HepG2 (cell line): ENCODE measurements around the gene PYGO2. TPM values are rescaled to one million over a fixed set of nuclear protein-coding genes. Genes with fewer than 3 reads are reported as not detected.

Source experiments
- ATAC-seq: fragments of 200-7000 bp; cut with Tn5 transposase; 3 replicates; pipeline ENCODE4 v1.9.1; 2020; ENCODE audit warnings: mild to moderate bottlenecking, moderate library complexity
- BruUV-seq: library from RNA; stranded (reverse); fragments of 400-500 nt; replicated peaks from 2 replicates; lab custom pipeline; 2021; lab: Mats Ljungman, UMichigan
- CTCF ChIA-PET: fragments of 300-600 bp; formaldehyde crosslinking; extraction: SDS; loops from one replicate; lab custom pipeline; 2021; ENCODE audit warnings: low total read pairs, inconsistent platforms, low intra/inter-chr PET ratio; lab: Yijun Ruan, JAX
- POLR2A ChIA-PET: fragments of 350-600 bp; sonication (Branson Sonifier 250); formaldehyde crosslinking; loops from one replicate; lab custom pipeline; 2020; ENCODE audit warnings: antibody characterized with exemption, inconsistent platforms; lab: Yijun Ruan, JAX
- DNase-seq: peaks from one replicate; pipeline ENCODE4 v3.0.0-alpha.2; 2015; ENCODE audit warnings: low spot score
- FAIRE-seq: peaks from 3 replicates; lab custom pipeline; 2011; peaks lifted over from hg19 to GRCh38; lab: Jason Lieb, UNC
- H2AFZ ChIP-seq: one replicate; pipeline ENCODE4 v1.6.1; 2011; ENCODE audit warnings: low read length, inconsistent platforms
- H3K27ac ChIP-seq: fragments of 300-600 bp; 3 replicates; pipeline ENCODE4 v1.8.0; 2011; ENCODE audit warnings: mixed run types, mild to moderate bottlenecking, mixed read lengths, low read length, inconsistent platforms; ENCODE audit not compliant: insufficient read depth; ENCODE audit errors: extremely low read length
- H3K27me3 ChIP-seq, 2 experiments: fragments of 200-600 bp in 1 of 2; 2 replicates in 1 of 2; 3 replicates in 1 of 2; pipeline versions ENCODE4 v1.6.0 to v1.8.0; 2011; ENCODE audit warnings: low read length in 2 of 2, mild to moderate bottlenecking in 2 of 2, moderate library complexity in 2 of 2, inconsistent platforms in 1 of 2; ENCODE audit not compliant: insufficient read depth in 2 of 2, control insufficient read depth in 1 of 2
- H3K36me3 ChIP-seq, 2 experiments: fragments of 200-600 bp in 1 of 2; replicated peaks in 1 of 2; 2 replicates in 1 of 2; 3 replicates in 1 of 2; pipeline versions ENCODE4 v1.5.1 to v1.8.0; 2011; ENCODE audit warnings: low read length in 2 of 2, inconsistent platforms in 1 of 2; ENCODE audit not compliant: insufficient read depth in 2 of 2, control insufficient read depth in 1 of 2
- H3K4me1 ChIP-seq: 2 replicates; pipeline ENCODE4 v1.5.1; 2012; ENCODE audit warnings: low read length, inconsistent platforms; ENCODE audit not compliant: insufficient read depth
- H3K4me2 ChIP-seq: 2 replicates; pipeline ENCODE4 v1.6.0; 2011; ENCODE audit warnings: low read depth, low read length, inconsistent platforms
- H3K4me3 ChIP-seq, 3 experiments: fragments of 200-600 bp in 1 of 3; sonication (generic), shearing (Covaris generic) in 1 of 3; replicated peaks in 1 of 3; 2 replicates each; pipeline ENCODE4 v1.5.1; 2011 to 2016; ENCODE audit warnings: low read length in 3 of 3, inconsistent platforms in 2 of 3, low read depth in 2 of 3, mild to moderate bottlenecking in 2 of 3, control low read depth in 1 of 3, mixed read lengths in 1 of 3; ENCODE audit not compliant: insufficient read depth in 1 of 3
- H3K79me2 ChIP-seq: one replicate; pipeline ENCODE4 v1.6.1; 2011; ENCODE audit warnings: low read length, inconsistent platforms; ENCODE audit not compliant: insufficient read depth
- H3K9ac ChIP-seq: 2 replicates; pipeline ENCODE4 v1.6.0; 2011; ENCODE audit warnings: mild to moderate bottlenecking, low read depth, low read length, inconsistent platforms; ENCODE audit not compliant: insufficient read depth
- H3K9me3 ChIP-seq: 2 replicates; pipeline ENCODE4 v1.5.1; 2012; ENCODE audit warnings: mild to moderate bottlenecking, low read length
- H4K20me1 ChIP-seq: 2 replicates; pipeline ENCODE4 v1.6.0; 2011; ENCODE audit warnings: inconsistent platforms, mild to moderate bottlenecking, low read length, moderate library complexity; ENCODE audit not compliant: insufficient read depth
- CSRNP2 ChIP-seq: sonication (generic); formaldehyde crosslinking; conservative IDR thresholded peaks from 2 replicates; pipeline ENCODE4 v1.8.0; 2022; ENCODE audit warnings: low read depth, missing genetic modification reagents
- FOSL2 ChIP-seq: sonication (generic); formaldehyde crosslinking; IDR thresholded peaks from 2 replicates; pipeline ENCODE4 v1.4.0; 2020; ENCODE audit warnings: missing genetic modification reagents
- GFI1 ChIP-seq: sonication (generic); formaldehyde crosslinking; IDR thresholded peaks from 2 replicates; pipeline ENCODE4 v1.5.0; 2020; ENCODE audit warnings: missing genetic modification reagents, mild to moderate bottlenecking, borderline replicate concordance
- HDAC1 ChIP-seq: sonication (generic); formaldehyde crosslinking; IDR thresholded peaks from 2 replicates; pipeline ENCODE4 v1.5.1; 2020; ENCODE audit warnings: mild to moderate bottlenecking, missing genetic modification reagents
- JDP2 ChIP-seq: sonication (generic); formaldehyde crosslinking; IDR thresholded peaks from 2 replicates; pipeline ENCODE4 v1.8.1; 2022; ENCODE audit warnings: missing genetic modification reagents, borderline replicate concordance
- KDM6A ChIP-seq: IDR thresholded peaks from 2 replicates; pipeline ENCODE4 v1.6.1; 2016; ENCODE audit warnings: low read depth
- KLF13 ChIP-seq: sonication (generic); formaldehyde crosslinking; IDR thresholded peaks from 2 replicates; pipeline ENCODE4 v1.4.0; 2020; ENCODE audit warnings: mild to moderate bottlenecking, missing genetic modification reagents
- MLLT10 ChIP-seq: sonication (generic); formaldehyde crosslinking; IDR thresholded peaks from 2 replicates; pipeline ENCODE4 v1.4.0; 2020; ENCODE audit warnings: missing genetic modification reagents
- MTA3 ChIP-seq: sonication (generic); formaldehyde crosslinking; IDR thresholded peaks from 2 replicates; pipeline ENCODE4 v1.4.0; 2020; ENCODE audit warnings: missing genetic modification reagents
- MXI1 ChIP-seq: IDR thresholded peaks from 3 replicates; pipeline ENCODE4 v1.6.1; 2012; ENCODE audit warnings: low read depth, low read length, inconsistent platforms, borderline replicate concordance
- NR2F2 ChIP-seq: IDR thresholded peaks from 2 replicates; pipeline ENCODE4 v1.6.1; 2012; ENCODE audit warnings: low read depth, inconsistent platforms, borderline replicate concordance
- SRY ChIP-seq: sonication (generic); formaldehyde crosslinking; IDR thresholded peaks from 2 replicates; pipeline ENCODE4 v1.8.0; 2022; ENCODE audit warnings: mild to moderate bottlenecking, missing genetic modification reagents
- TFAP4 ChIP-seq: sonication (generic); IDR thresholded peaks from 2 replicates; pipeline ENCODE4 v1.6.1; 2016; ENCODE audit warnings: low read depth, borderline replicate concordance
- U2AF2 ChIP-seq: fragments of 200-400 bp; formaldehyde crosslinking; IDR thresholded peaks from 2 replicates; pipeline ENCODE4 v1.6.1; 2017; ENCODE audit warnings: low read depth, mild to moderate bottlenecking, low read length
- ZNF562 ChIP-seq: sonication (generic); formaldehyde crosslinking; IDR thresholded peaks from 2 replicates; pipeline ENCODE4 v1.8.0; 2022; ENCODE audit warnings: missing genetic modification reagents, borderline replicate concordance
- ZNF800 ChIP-seq: sonication (generic); formaldehyde crosslinking; IDR thresholded peaks from 2 replicates; pipeline ENCODE4 v1.4.0; 2020; ENCODE audit warnings: missing genetic modification reagents
- ZNF879 ChIP-seq: sonication (generic); formaldehyde crosslinking; IDR thresholded peaks from 2 replicates; pipeline ENCODE4 v1.8.1; 2023; ENCODE audit warnings: missing genetic modification reagents
- ZXDC ChIP-seq: sonication (generic); formaldehyde crosslinking; IDR thresholded peaks from 2 replicates; pipeline ENCODE4 v1.5.0; 2020; ENCODE audit warnings: mild to moderate bottlenecking, missing genetic modification reagents
- WGBS: methylation state at CpG from one replicate; pipeline ENCODE4 v1.1.6; 2017; ENCODE audit warnings: low lambda C conversion rate; 5-methylcytosine and 5-hydroxymethylcytosine counted together
- in situ Hi-C: cut with HindIII; loops from 2 replicates; pipeline ENCODE4 v1.10.0; 2017; ENCODE audit warnings: low pct_unique_long_range_greater_than_20kb; ENCODE audit not compliant: extremely low pct_ligation_motif_present
- intact Hi-C: fragments of 100-400 bp; cut with micrococcal nuclease; formaldehyde crosslinking; loops from one replicate; pipeline ENCODE4 v1.10.0; 2022; ENCODE audit not compliant: unreplicated experiment
- polyA plus RNA-seq, 8 experiments: library from polyadenylated mRNA; depleted of rRNA in 3 of 8; stranded (reverse) in 7 of 8; unstranded in 1 of 8; fragments of >200 nt; fragmentation: Illumina TruSeq in 4 of 8; extraction: Trizol in 4 of 8; gene quantifications; 2 replicates each; pipeline versions ENCODE4 v1.2.1 to v1.2.3, GENCODE V29; 2011 to 2016; ENCODE audit warnings: low read depth in 4 of 8, missing spikeins in 1 of 8, mixed read lengths in 1 of 8; ENCODE audit not compliant: insufficient read depth in 1 of 8
- total RNA-seq, 5 experiments: library from RNA; depleted of rRNA; stranded (reverse); fragments of >200 nt; fragmentation: Illumina TruSeq; extraction: Trizol; gene quantifications; 2 replicates each; pipeline ENCODE4 v1.2.3, GENCODE V29; 2016; ENCODE audit warnings: low read depth in 1 of 5

PYGO2 gene
- total and polyA plus RNA-seq, 2 of the 13 experiments (the other 11 are each of a cell fraction or from before 2014, with no cell fraction given) = 20.3 to 21.8 TPM

GRCh38 chr1:154941333-154942013, 20.1 kb downstream of the PYGO2 start:
- ATAC-seq (peak; percentile 68), FAIRE-seq (peak; percentile 84), DNase-seq (peak; percentile 81)
- H4K20me1 ChIP-seq = no peaks in the 10 kb centered on the region
- H3K9me3 ChIP-seq = no peaks in the 10 kb centered on the region
- peak overlapping the region; percentile 50 for H3K27ac ChIP-seq
- no peaks in the 10 kb centered on the region for H3K27me3 ChIP-seq
- H3K79me2 ChIP-seq = no peaks in the 10 kb centered on the region
- intact Hi-C loops = no loop called here
- BruUV-seq = no TSS peak
- peak overlapping the region; percentile 41 for H3K4me2 ChIP-seq
- peaks cover 87% of the 10 kb centered on the region for H3K4me1 ChIP-seq
- ChIA-PET CTCF (no interaction called here), POLR2A (interaction anchor here (1.2 to 2.7 kb wide), 4 partner anchors 10 to 32 kb away, joined by 3 to 14 read pairs (median 4); partner anchors contain the start of genes CKS1B, PBXIP1 and PYGO2)
- in situ Hi-C loops = no loop called here
- 0 out of 2 replicates have a peak overlapping the region, but pooled peaks have one; percentile 28 for H3K9ac ChIP-seq
- no peaks in the 10 kb centered on the region; a peak in 1 of 5 replicates for H3K36me3 ChIP-seq
- no peak overlapping the region; a peak in 1 of 6 replicates for H3K4me3 ChIP-seq
- WGBS = 37% methylated on average over 3 of the region's 5 CpGs
- no peak overlapping the region for H2AFZ ChIP-seq
- TF ChIP-seq HDAC1 (CRISPR knock-in tag) (0 out of 2 replicates have a peak, but pooled peaks have one; percentile 20), NR2F2 (no peak), ZNF879 (CRISPR knock-in tag) (no peak), U2AF2 (peak; percentile 97), SRY (no peak), KDM6A (CRISPR knock-in tag) (no peak), KLF13 (no peak), CSRNP2 (CRISPR knock-in tag) (no peak), ZNF800 (no peak), ZXDC (CRISPR knock-in tag) (no peak), MLLT10 (CRISPR knock-in tag) (no peak), TFAP4 (peak; percentile 46; the same call in 1 of the 2 replicates), MTA3 (no peak), FOSL2 (0 out of 2 replicates have a peak, but pooled peaks have one; percentile 6), ZNF562 (no peak), MXI1 (peak; percentile 87; the same call in 2 of the 3 replicates), GFI1 (CRISPR knock-in tag) (no peak), JDP2 (no peak)
